Spleen (tissue), 7 donors: Measurements from ENCODE around the gene RIC8B.

ENCODE experiments used
- POLR2A ChIP-seq, 3 donors: fragments of 450-650 bp; IDR thresholded peaks; one replicate each; pipeline ENCODE4 v1.5.1; 2017; ENCODE audit warnings: antibody characterized with exemption in 3 of 3, mild to moderate bottlenecking in 1 of 3
- POLR2AphosphoS5 ChIP-seq, 3 donors: sonication (generic); formaldehyde crosslinking; IDR thresholded peaks; one replicate each; pipeline ENCODE4 v1.5.1; 2017; ENCODE audit warnings: antibody characterized with exemption in 3 of 3
- TF ChIP-seq, protein P1 (sequence below), 11 experiments: fragments of 200-600 bp in 7 of 11; fragments of 450-650 bp in 4 of 11; sonication (generic) in 4 of 11; IDR thresholded peaks in 8 of 11; conservative IDR thresholded peaks in 3 of 11; 1 replicate in 7 of 11; 2 replicates in 4 of 11; pipeline versions ENCODE4 v1.4.0 to v1.8.0; 2016 to 2021; ENCODE audit warnings: antibody characterized with exemption in 11 of 11, inconsistent platforms in 4 of 11, mild to moderate bottlenecking in 1 of 11
- donor health status: DM: no; HTN: no; CAD: no; lungs with moderate emphysema.
- donor health status: DM: no; HTN: no; CAD: no.
- donor health status: DM: no; HTN: no; CAD: no.

DNA sequence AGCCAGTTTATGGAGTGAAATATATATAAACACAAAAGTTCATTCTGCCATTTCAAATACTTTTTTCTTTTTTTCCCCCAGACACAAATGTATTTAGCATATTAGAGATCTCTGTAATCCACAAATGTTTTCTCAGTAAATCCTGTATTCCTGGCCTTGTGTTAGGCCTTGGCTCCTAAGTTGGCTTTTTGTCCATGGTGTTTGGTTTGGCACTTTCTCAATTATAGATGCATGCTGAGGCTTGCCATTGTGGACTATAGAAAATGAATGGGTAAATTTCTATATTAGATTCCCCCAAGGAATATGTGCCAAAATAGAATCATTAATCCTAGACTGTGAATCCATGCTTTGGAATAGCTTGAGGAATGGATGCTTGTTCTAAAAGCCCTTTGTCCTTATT, 17.0 kb downstream of the RIC8B start:
- TF ChIP-seq, protein P1, sequence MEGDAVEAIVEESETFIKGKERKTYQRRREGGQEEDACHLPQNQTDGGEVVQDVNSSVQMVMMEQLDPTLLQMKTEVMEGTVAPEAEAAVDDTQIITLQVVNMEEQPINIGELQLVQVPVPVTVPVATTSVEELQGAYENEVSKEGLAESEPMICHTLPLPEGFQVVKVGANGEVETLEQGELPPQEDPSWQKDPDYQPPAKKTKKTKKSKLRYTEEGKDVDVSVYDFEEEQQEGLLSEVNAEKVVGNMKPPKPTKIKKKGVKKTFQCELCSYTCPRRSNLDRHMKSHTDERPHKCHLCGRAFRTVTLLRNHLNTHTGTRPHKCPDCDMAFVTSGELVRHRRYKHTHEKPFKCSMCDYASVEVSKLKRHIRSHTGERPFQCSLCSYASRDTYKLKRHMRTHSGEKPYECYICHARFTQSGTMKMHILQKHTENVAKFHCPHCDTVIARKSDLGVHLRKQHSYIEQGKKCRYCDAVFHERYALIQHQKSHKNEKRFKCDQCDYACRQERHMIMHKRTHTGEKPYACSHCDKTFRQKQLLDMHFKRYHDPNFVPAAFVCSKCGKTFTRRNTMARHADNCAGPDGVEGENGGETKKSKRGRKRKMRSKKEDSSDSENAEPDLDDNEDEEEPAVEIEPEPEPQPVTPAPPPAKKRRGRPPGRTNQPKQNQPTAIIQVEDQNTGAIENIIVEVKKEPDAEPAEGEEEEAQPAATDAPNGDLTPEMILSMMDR (IDR thresholded peaks at IDR 0.05 in 8 of 11, conservative IDR thresholded peaks at IDR 0.05 in 3 of 11) = no peak
- TF ChIP-seq POLR2A (IDR thresholded peaks at IDR 0.05) = no peak
- no peak for TF ChIP-seq POLR2AphosphoS5 (IDR thresholded peaks at IDR 0.05)
